Motor neuron (in vitro differentiated cells): ENCODE results near the gene ZNF397. TPM values are rescaled to one million over a fixed set of nuclear protein-coding genes. Genes with fewer than 3 reads are reported as not detected.

Experiments
- ATAC-seq, 8 experiments: fragments of 200-7000 bp; cut with Tn5 transposase; replicated peaks in 6 of 8; 2 replicates each; pipeline ENCODE4 v1.8.0; 2021; ENCODE audit warnings: mild to moderate bottlenecking in 8 of 8, moderate library complexity in 8 of 8
- H3K27ac ChIP-seq, 2 donors: fragments of 250-450 bp; sonication (Bioruptor Pico); 2 replicates each; pipeline ENCODE4 v1.9.0; 2021; ENCODE audit warnings: antibody characterized with exemption in 2 of 2, mild to moderate bottlenecking in 2 of 2, moderate library complexity in 1 of 2
- H3K4me1 ChIP-seq, 2 donors: fragments of 250-450 bp; sonication (Bioruptor Pico); replicated peaks in 1 of 2; 2 replicates each; pipeline ENCODE4 v1.6.1; 2021; ENCODE audit warnings: antibody characterized with exemption in 2 of 2, mild to moderate bottlenecking in 2 of 2, moderate library complexity in 1 of 2
- H3K4me3 ChIP-seq, 5 donors: fragments of 250-450 bp; sonication (Bioruptor Pico); 2 replicates each; pipeline ENCODE4 v1.9.0; 2021; ENCODE audit warnings: antibody characterized with exemption in 5 of 5, mild to moderate bottlenecking in 5 of 5, moderate library complexity in 4 of 5
- WGBS, 10 experiments: fragments of 450-650 bp; shearing (Covaris generic); methylation state at CpG; one replicate each; pipeline ENCODE4 v1.0.0; 2022; 5-methylcytosine and 5-hydroxymethylcytosine counted together
- in situ Hi-C, 9 experiments: fragments of 400-800 bp; cut with MboI; loops; one replicate each; pipeline ENCODE4 v1.15.0; 2021; ENCODE audit warnings: low sequenced_read_pairs in 9 of 9, low pct_unique_long_range_greater_than_20kb in 2 of 9; ENCODE audit not compliant: unreplicated experiment in 9 of 9
- total RNA-seq, 8 experiments: library from RNA; unstranded; fragments of 300-600 nt; gene quantifications; 2 replicates each; pipeline versions ENCODE4 v1.2.3 to v1.2.4, GENCODE V29; 2022

Gene ZNF397
- total RNA-seq, 8 experiments from 2014 or later, result 24.1 to 52.5 (median 39.2) TPM

DNA sequence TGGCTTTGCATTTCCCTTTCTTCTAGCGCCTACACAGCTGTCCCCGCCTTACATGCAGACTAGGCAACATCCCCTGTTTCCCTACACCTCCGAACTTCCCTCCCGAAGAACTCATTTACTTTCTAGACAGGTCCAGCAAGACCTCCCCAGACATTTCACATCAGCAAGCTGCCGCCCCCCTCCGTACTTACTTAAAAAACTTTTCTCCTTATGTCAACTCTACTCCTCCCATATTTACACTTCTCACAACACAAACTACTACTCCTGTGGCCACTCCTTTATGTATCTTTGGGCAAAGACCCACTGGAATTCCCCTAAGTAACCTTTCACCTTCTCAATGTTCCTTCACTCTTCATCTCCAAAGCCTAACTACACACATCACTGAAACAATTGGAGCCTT lies 20.4 kb upstream of the ZNF397 start:
- H3K4me3 ChIP-seq, result no peak overlapping the region
- H3K27ac ChIP-seq, result no peak overlapping the region
- 60 to 91% (median 78%) methylated on average over 1 to 6 of the region's 6 CpGs; no CpG with 5 or more reads in 1 of the 10 experiments for WGBS, 10 experiments
- no peak for ATAC-seq
- H3K4me1 ChIP-seq, result no peaks in the 10 kb centered on the region
- in situ Hi-C loops, result no loop called here

DNA sequence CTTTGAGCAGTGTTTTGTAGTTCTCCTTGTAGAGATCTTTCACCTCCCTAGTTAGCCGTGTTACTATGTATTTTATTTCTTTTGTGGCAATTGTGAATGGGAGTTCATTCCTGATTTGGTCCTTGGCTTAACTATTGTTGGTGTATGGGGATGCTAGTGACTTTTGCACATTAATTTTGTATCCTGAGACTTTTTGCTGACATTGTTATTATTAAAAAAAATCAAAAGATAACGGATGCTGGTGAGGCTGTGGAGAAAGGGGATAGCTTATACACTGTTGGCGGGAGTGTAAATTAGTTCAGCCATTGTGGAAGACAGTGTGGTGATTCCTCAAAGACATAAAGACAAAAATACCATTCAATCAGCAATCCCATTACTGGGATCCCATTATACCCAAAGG lies 17.0 kb upstream of the ZNF397 start:
- no peak for ATAC-seq
- in situ Hi-C loops, result no loop called here
- Histone ChIP-seq H3K4me1 (no peaks in the 10 kb centered on the region), H3K27ac (no peak overlapping the region), H3K4me3 (no peak overlapping the region)
- 26 to 96% (median 80%) methylated on average over 1 to 3 of the region's 3 CpGs for WGBS, 10 experiments

DNA sequence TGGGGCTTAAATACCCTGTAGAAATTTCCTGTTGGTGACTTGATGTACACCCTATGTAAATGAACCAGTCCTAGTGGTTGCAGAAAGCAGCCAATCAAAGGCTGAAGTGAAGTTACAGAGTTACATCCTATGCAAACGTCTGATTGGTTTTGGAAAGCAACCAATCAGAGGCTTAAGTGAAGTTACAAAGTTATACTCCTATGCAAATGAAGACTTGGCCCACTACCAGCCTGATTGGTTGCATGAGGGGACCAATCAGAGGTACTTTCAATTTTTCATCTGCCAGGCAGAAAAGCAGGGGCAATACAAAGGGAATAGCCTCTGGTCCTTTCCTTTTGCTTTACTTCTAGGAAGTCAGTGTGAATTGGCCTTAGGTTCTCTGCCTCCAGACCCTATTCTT lies 13.6 kb upstream of the ZNF397 start:
- Histone ChIP-seq H3K27ac (no peak overlapping the region), H3K4me1 (no peaks in the 10 kb centered on the region), H3K4me3 (no peak overlapping the region)
- in situ Hi-C loops, result loop anchor here in 1 of 9 experiments (25.0 kb wide), 1 partner anchor 135 kb away; no protein-coding TSS in a partner anchor
- 30 to 100% (median 80%) methylated on average over 1 of the region's 1 CpG; no CpG with 5 or more reads in 3 of the 10 experiments for WGBS, 10 experiments
- no peak for ATAC-seq

DNA sequence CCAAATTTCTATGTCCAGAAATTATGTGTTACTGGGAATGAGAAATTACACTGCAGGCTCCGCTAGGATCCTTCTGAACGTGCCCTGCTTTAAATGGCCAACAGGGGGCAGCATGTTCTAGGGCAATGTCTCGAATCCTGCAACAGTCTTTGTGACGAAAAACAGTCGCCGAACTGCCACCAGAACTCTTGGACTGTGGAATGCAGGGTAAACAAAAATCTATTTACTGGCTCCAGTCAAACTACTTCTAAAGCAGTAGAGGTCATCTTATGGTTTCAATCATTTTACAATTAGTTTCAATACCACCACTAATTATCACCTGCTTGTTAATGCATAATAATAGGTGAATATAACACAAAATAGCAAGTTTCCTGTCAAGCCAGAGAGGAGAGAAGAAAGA lies 9.8 kb upstream of the ZNF397 start:
- in situ Hi-C loops, result loop anchor here in 1 of 9 experiments (25.0 kb wide), 1 partner anchor 131 kb away; no protein-coding TSS in a partner anchor
- ATAC-seq, result peak; percentile 42 to 90 (median 80)
- Histone ChIP-seq H3K27ac (no peak overlapping the region), H3K4me1 (no peaks in the 10 kb centered on the region), H3K4me3 (peak overlapping the region in 1 of 5 donors; percentile 13)
- 0 to 37% (median 6%) methylated on average over 1 to 6 of the region's 6 CpGs; no CpG with 5 or more reads in 2 of the 10 experiments for WGBS, 10 experiments

DNA sequence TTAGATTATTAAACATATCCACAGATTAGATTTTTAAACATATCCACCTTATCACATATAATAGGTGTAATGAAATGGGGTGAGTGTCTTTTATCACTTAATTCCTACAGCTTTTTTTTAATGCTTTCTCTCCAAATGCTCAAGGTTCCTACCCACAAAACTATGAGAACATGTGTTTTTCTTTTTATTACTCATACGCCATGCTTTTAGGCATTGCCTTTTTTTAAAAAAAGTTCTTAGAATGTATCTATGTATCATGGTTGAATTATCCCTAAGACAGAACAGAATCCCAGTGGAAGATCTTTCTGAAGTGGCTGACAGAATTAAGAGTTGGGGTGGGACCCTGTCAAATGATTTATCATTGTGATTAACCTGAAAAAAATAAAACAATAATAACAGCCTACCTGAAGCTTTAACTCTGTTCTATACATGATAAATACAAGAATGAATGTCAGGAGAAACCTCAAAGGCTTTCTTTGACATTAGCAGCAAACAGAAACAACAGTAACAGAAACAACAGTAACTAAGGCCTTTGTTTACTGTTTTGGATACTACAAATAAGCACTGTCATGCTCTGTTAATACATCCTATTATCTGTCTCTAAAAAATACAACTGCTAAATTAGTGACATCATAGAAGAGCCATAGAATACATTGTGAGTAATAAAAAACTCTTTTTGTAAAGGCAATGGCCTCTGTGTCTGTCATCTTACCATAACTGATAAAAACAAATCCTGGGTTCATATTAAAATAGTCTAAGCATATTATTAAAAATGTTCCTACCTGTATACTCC lies 4.1 kb upstream of the ZNF397 start:
- no peak for ATAC-seq
- in situ Hi-C loops, result loop anchor here in 1 of 9 experiments (25.0 kb wide), 1 partner anchor 126 kb away; no protein-coding TSS in a partner anchor
- WGBS, 10 experiments, result 42 to 100% (median 90%) methylated on average over 1 of the region's 1 CpG; no CpG with 5 or more reads in 2 of the 10 experiments

DNA sequence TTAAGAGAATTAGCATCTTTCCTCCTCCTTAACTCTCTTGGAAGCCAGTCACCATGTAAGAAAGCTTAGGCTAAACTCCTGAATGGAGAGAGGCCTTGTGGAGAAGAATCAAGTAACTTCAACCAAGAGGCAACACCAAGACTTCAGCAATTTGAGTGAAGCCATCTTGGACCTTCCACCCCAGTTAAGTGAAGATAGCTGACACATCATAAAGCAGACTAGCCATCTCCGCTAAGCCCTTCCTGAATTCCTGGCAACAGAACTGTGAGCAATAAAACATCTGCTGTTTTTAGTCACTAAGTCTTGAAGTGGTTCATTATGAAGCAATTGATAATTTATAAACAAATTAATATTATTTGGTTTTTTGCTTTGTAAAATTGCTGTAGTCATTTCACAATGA lies 1.5 kb upstream of the ZNF397 start:
- WGBS, 10 experiments, result 43 to 100% (median 94%) methylated on average over 1 of the region's 1 CpG; no CpG with 5 or more reads in 4 of the 10 experiments
- no peak overlapping the region for H3K27ac ChIP-seq
- peaks cover 10 to 14% of the 10 kb centered on the region in 2 donors for H3K4me1 ChIP-seq
- H3K4me3 ChIP-seq, result no peak overlapping the region
- in situ Hi-C loops, result loop anchor here in 1 of 9 experiments (25.0 kb wide), 1 partner anchor 123 kb away; no protein-coding TSS in a partner anchor
- ATAC-seq, result no peak

More for the DNA sequence above, 4.1 kb upstream of the ZNF397 start:
- Histone ChIP-seq H3K4me3 (no peak overlapping the region), H3K27ac (no peak overlapping the region), H3K4me1 (peaks cover 3% of the 10 kb centered on the region in 2 donors)

DNA sequence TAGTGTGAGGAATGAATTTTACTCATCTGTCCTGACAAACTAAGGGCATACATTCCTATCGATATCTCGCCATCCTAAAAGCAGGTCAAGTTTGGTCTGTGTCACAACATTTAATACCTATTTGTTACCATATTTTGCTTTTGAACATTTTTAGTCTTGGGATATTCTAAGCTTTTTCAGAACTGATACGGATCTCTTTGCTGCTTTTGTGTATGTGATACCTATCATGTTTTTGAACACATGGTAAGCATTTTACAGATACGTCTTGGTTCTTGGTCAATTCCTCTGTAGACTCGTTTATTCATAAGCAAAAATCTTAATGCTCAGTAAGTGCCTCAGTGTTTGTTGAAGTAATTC lies 592 bp downstream of the ZNF397 start:
- H3K4me1 ChIP-seq, result peaks cover 10 to 14% of the 10 kb centered on the region in 2 donors
- 0 to 8% (median 3%) methylated on average over 2 to 5 of the region's 5 CpGs; no CpG with 5 or more reads in 1 of the 10 experiments for WGBS, 10 experiments
- ATAC-seq, result peak in 2 of 8 experiments; percentile 0 to 1
- peak overlapping the region; percentile 61 to 97 (median 88) for H3K4me3 ChIP-seq
- in situ Hi-C loops, result loop anchor here in 1 of 9 experiments (25.0 kb wide), 1 partner anchor 121 kb away; no protein-coding TSS in a partner anchor
- peak overlapping the region; percentile 98 to 99 for H3K27ac ChIP-seq

DNA sequence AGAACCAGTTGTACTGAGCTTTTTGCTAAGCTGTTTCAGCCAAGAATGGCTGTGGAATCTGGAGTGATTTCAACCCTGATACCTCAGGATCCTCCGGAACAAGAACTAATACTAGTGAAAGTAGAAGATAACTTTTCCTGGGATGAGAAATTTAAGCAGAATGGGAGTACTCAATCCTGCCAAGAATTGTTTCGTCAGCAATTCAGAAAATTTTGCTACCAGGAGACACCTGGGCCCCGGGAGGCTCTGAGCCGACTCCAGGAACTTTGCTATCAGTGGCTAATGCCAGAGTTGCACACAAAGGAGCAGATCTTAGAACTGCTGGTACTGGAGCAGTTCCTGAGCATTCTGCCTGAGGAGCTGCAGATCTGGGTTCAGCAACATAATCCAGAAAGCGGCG lies 1.6 kb downstream of the ZNF397 start:
- in situ Hi-C loops, result loop anchor here in 1 of 9 experiments (25.0 kb wide), 1 partner anchor 120 kb away; no protein-coding TSS in a partner anchor
- no peak for ATAC-seq
- Histone ChIP-seq H3K27ac (no peak overlapping the region), H3K4me1 (peaks cover 10 to 14% of the 10 kb centered on the region in 2 donors), H3K4me3 (peak overlapping the region in 2 of 5 donors; percentile 1 to 61)
- 71 to 100% (median 97%) methylated on average over 1 to 5 of the region's 6 CpGs; no CpG with 5 or more reads in 2 of the 10 experiments for WGBS, 10 experiments

DNA sequence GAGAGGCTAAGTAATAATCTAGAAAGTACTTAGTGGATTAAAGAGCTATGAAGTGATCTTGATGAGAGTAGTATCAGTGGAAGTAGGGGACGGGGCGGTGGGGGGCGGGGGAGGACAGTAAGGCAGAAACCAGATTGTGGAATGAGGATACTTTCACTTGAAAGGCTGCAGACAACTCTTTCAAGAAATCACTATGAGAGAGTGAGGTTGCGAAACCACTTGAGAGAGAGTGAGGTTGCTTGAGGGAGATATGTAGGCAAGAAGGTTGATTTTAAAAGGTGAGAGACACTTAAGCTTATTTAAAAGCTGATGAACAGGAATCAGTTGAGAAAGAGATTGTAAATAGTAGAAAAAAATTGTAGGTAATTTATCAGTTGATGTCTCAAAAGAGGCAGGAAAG lies 3.8 kb downstream of the ZNF397 start:
- Histone ChIP-seq H3K4me1 (peaks cover 10 to 14% of the 10 kb centered on the region in 2 donors), H3K27ac (no peak overlapping the region), H3K4me3 (no peak overlapping the region)
- in situ Hi-C loops, result loop anchor here in 1 of 9 experiments (25.0 kb wide), 1 partner anchor 118 kb away; no protein-coding TSS in a partner anchor
- WGBS, 10 experiments, result 88 to 100% (median 100%) methylated on average over 1 of the region's 4 CpGs; no CpG with 5 or more reads in 2 of the 10 experiments
- ATAC-seq, result no peak

DNA sequence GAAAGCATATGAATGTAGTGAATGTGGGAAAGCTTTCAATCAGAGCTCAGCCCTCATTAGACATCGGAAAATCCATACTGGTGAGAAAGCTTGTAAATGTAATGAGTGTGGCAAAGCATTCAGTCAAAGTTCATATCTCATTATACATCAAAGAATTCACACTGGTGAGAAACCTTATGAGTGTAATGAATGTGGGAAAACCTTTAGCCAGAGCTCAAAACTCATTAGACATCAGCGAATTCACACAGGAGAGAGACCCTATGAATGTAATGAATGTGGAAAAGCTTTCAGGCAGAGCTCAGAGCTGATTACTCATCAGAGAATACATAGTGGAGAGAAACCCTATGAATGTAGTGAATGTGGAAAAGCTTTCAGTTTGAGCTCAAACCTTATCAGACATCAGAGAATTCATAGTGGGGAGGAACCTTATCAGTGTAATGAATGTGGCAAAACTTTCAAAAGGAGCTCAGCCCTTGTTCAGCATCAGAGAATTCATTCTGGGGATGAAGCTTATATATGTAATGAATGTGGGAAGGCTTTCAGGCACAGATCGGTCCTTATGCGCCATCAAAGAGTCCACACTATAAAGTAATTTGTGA lies 5.0 kb downstream of the ZNF397 start:
- WGBS, 10 experiments, result 89 to 100% (median 98%) methylated on average over 2 to 4 of the region's 4 CpGs; no CpG with 5 or more reads in 1 of the 10 experiments
- Histone ChIP-seq H3K4me1 (peaks cover 7 to 11% of the 10 kb centered on the region in 2 donors), H3K27ac (no peak overlapping the region), H3K4me3 (no peak overlapping the region)
- ATAC-seq, result no peak
- in situ Hi-C loops, result loop anchor here in 1 of 9 experiments (25.0 kb wide), 1 partner anchor 116 kb away; no protein-coding TSS in a partner anchor

DNA sequence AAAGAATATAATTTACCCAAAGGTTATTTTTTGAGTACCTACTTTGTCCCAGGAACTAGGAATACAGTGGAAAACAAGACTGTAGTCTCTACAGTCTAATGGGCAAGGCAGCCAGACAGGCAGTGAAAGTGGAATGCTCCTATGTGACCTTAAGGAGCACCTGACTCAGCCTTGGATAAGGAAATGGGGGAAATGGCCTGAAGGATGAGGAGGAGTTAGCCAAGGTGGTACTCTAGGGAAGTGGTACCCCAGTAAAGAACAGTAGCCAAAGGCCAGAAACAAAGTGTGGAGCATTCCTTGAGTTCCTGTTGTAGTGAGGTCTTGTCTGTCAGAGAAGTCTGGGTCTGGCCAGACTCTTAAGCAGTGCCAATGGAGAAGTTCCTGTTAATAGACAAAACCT lies 6.0 kb downstream of the ZNF397 start:
- no peak for ATAC-seq
- no peak overlapping the region for H3K27ac ChIP-seq
- H3K4me1 ChIP-seq, result peaks cover 7 to 11% of the 10 kb centered on the region in 2 donors
- in situ Hi-C loops, result loop anchor here in 1 of 9 experiments (25.0 kb wide), 1 partner anchor 115 kb away; no protein-coding TSS in a partner anchor
- H3K4me3 ChIP-seq, result no peak overlapping the region

DNA sequence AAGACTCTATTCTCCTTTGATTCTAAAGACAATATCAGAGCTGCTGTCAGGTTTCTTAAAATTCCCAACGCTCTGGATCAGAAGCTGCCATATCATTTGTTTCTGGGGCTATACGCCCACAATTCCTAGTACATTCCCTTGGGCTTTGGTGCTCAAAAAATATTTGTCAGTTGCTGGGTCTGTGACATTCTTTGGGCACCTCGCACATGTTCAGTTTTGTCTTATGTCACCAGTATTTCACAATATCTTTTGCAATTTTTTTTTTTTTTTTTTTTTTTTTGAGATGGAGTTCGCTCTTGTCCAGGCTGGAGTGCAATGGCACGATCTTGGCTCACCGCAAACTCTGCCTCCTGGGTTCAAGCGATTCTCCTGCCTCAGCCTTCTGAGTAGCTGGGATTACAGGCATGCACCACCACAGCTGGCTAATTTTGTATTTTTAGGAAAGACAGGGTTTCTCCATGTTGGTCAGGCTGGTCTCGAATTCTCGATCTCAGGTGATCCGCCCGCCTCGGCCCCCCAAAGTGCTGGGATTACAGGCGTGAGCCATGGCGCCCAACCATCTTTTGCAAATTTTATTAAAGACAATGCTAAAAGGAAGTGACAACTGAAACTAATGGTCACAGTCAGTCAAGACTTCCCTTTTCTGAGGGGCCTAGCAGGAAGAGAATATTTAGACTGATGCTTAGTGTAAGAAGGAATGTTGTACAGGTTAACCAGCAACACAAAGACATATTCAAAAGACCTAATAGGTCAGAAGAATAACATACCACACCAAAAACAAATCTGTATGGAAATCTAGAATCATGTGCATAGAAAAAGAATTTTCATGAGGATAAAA lies 6.8 kb downstream of the ZNF397 start:
- Histone ChIP-seq H3K4me3 (no peak overlapping the region), H3K4me1 (peaks cover 1 to 4% of the 10 kb centered on the region in 2 donors), H3K27ac (no peak overlapping the region)
- WGBS, 10 experiments, result 82 to 100% (median 95%) methylated on average over 3 to 14 of the region's 14 CpGs
- ATAC-seq, result no peak
- in situ Hi-C loops, result loop anchor here in 1 of 9 experiments (25.0 kb wide), 1 partner anchor 115 kb away; no protein-coding TSS in a partner anchor
